Islet precursor cell (in vitro differentiated cells): ENCODE results near the gene UIMC1.
"Not testable (repeated sequence)": the region's sequence is repeated elsewhere in the genome, so short reads cannot be mapped to it uniquely, and the experiment has no call there.

Experiments
- DNase-seq: peaks from one replicate; pipeline ENCODE4 v3.0.0-alpha.2; 2018

The UIMC1 gene

GRCh38 chr5:177006265-177006972 is at the start of gene UIMC1:
Gene UIMC1, minus strand, starts transcription at chr5:177006779. Its CDS starts 24,164 bp downstream, at chr5:176982615.
- peak; percentile 97 for DNase-seq

GRCh38 chr5:177049285-177049684 is 42.7 kb upstream of the UIMC1 start:
- DNase-seq, result no peak

DNA sequence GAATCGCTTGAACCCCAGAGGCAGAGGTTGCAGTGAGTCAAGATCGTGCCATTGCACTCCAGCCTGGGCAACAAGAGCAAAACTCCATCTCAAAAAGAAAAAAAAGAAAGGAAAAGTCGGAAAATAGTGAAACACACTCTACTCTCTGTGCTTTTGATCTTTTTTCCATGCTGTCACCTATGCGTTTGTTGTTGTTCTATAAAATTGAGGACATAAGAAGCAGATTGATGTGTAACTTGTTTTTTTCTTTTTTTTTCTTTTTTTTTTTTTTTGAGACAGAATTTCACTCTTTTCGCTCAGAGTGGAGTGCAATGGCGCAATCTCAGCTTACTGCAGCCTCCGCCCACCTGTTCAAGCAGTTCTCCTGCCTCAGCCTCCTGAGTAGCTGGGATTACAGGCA is 42.0 kb upstream of the UIMC1 start:
- DNase-seq, result not testable (repeated sequence)

GRCh38 chr5:177045631-177046030 is 39.1 kb upstream of the UIMC1 start:
- no peak for DNase-seq

DNA sequence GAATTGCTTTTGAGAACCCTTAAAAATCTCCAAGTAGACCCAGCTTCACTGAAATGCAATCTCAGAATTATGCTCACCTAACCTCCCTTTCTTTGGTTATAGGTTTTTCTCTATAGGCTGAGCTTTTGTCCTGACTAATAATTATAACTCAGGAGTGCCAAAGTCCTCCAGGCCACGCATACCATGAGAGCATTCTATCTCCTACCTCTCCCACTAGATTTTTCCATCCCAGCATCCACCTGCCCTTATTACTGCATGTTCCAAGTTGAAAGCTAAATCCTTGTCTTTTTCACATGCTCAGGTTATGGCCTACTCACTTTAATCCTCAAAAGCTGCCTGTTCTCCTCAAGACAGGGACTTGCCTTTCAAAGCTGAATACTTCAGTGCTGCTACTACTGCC is 38.1 kb upstream of the UIMC1 start:
- DNase-seq, result no peak

- DNase-seq, result no peak
Observed at GRCh38 chr5:177043958-177044357, 37.4 kb upstream of the UIMC1 start.

GRCh38 chr5:177043114-177043513 is 36.5 kb upstream of the UIMC1 start:
- no peak for DNase-seq

DNA sequence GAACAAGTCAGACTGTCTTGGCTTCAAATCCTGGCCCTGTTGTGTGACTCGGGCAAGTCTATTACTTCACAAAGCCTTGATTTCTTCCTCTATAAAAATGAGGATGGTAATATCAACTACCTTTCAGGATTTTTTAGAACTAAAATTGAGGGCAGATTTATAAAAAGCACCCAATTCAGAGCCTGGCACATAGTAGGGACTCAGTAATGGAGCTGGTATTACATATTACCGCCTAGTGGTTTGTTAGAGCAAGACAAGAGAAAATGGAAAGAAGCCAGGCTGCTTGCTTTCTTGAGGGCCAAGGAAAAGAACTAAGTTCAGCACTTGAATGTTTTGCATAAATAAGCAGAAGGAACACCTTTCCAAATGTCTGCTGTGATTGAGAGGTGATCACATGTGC is 35.4 kb upstream of the UIMC1 start:
- no peak for DNase-seq

GRCh38 chr5:177040814-177041420 is 34.3 kb upstream of the UIMC1 start:
- no peak for DNase-seq

- no peak for DNase-seq
Observed at GRCh38 chr5:177036921-177037320, 30.3 kb upstream of the UIMC1 start.

DNA sequence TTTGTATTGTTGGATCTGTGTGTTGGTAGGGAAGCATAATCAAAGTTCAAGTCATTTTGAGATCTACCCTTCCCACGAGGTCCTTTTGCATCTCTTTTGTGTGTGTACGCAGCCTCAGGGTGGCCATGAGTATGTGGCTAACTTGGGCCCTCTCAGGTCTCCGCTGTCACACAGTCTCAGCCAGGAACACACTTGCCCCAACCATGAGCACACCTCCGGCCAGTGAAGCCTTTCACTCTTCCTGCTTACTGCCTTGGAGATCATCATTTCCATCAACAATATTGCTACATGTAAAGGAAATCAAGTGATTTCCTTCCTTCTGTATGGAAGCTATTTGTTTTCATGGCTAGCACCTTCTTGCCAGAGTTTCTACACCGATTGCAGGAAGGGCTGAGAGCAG is 29.9 kb upstream of the UIMC1 start:
- DNase-seq, result no peak

GRCh38 chr5:177035976-177036375 is 29.4 kb upstream of the UIMC1 start:
- DNase-seq, result no peak

DNA sequence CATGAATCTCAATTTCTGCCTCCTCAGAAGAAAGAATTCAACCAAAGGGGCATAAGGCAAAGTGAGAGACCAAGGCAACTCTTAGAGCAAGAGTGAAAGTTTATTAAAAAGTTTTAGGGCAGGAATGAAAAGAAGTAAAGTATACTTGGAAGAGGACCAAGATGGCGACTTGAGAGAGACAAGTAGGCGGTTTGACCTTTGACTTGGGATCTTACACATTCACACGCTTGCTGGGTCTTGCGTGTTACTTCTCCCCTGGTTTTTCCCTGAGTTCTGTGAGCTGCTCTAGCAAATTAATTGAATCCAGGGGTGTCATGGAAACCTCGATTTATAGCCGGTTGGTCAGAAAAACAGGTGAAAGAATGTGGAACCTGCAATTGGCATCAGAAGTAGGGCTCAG is 22.9 kb upstream of the UIMC1 start:
- no peak for DNase-seq

GRCh38 chr5:177027665-177028064 is 21.1 kb upstream of the UIMC1 start:
- no peak for DNase-seq

DNA sequence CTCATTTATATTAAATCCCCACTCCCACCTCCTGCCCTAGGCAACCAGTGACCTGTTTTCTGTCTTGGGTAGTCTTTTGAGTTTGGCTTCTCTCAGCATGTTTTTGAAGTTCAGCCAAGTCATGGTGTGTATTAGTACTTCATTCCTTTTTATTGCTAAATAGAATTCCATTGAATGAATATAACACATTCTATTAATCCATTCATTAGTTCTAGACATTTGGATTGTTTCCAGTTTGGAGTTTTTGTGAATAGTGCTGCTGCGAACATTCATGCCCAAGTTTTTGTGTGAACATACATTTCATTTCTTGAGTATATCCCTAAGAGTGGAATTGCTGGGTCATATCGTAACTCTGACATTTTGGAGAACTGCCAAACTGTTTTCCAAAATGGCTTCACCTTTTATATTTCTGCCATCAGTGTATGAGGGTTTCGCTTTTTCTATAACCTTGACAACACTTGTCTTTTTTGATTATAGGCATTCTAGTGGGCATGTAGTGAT is 18.6 kb upstream of the UIMC1 start:
- DNase-seq, result no peak

GRCh38 chr5:177024559-177024958 is 18.0 kb upstream of the UIMC1 start:
- DNase-seq, result no peak

DNA sequence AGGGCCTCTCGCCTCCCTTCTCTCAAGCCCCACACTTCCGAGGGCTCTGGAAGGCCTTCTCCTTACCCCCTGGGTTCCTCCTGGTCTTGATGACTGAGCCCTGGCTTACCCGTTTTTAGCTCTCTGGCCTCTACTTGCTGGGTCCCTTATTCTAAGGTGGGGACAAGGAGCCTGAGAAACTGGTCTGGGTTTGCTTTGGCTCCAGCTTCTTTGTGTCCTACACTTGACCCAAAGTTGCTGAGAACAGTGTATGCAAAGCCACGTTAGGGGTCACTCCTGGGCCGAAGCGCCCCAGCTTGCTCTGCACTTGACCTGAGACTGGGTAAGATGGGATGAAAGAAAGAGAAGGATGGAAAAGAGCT is 16.7 kb upstream of the UIMC1 start:
- DNase-seq, result peak; percentile 53

DNA sequence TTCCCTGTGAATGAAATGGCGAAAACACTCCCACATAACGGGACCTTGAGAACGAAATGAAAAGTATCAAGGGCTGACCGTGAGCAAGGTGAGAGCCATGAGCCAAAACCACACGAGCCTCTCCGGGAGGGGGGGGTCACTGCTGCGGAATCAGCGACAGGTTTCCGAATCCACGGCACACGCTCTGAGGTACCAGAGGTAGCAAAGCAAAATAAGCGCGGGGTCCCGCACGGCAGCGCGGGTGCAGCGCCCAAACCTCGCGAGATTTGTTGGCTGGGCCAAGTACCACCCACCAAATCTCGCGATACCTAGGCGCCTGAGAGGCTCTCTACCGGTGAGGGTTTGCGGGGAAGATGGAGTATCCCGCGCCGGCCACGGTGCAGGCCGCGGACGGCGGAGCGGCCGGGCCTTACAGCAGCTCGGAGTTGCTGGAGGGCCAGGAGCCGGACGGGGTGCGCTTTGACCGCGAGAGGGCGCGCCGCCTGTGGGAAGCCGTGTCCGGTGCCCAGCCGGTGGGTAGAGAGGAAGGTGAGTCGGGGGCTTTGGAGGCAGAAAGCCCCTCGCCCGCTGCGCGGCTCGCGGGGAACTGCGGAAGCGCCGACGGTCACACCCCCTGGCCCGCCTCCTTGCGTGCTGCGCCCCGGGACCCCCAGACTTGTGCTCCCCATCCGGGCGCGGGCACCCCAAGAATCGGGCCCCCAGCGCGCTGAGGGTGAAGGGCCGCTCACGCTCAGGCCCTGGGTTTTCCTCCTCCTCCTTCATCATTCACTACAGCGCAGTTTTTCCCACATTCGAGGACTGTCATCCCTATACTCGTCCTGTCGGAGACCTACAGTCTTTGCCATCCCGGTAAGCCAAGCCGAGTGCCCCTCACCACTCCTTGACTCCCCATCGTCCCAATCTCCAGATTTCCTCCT is 16.1 kb upstream of the UIMC1 start, which contains the start of gene ZNF346:
Gene ZNF346, plus strand, starts transcription at position 311 of the 917 bp plus-strand sequence. Its CDS starts 43 bp downstream, at position 354.
- peak; percentile 95 for DNase-seq

DNA sequence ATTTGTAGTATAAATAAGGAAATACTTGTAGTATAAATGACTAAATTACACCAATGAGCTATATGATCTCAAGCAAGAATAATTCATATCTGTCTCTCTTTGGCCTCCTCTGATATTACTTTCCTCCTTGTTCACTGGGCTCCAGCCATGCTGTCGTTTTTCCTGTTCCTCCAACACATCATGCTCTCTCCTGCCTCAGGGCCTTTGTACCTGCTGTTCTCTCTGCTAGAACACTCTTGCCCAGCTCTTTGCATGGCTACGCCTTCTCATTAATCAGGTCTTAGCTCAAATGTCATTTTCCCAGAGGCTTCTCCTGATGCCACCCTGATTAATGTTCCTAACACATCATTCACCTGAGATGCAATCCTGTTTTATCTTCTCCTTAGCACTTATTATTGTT is 13.5 kb upstream of the UIMC1 start:
- no peak for DNase-seq

DNA sequence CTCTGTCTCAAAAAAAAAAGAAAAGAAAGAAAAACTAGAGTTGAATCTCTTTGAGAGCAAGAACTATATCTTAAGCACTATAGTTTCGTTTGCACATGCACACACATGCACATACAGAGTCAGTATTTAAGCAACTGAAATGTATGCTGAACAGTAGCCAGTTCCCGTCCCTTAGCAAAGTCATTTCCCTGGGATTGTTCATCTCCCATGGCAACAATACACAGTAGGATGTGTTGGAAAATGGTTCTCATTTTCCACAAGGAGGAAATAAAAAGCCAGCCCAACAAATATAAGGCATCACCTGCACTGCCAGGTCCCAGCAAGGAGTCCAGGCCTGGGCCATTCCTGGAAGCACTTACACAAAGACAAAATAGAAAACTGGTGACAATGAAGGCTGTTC is 11.8 kb upstream of the UIMC1 start:
- no peak for DNase-seq

DNA sequence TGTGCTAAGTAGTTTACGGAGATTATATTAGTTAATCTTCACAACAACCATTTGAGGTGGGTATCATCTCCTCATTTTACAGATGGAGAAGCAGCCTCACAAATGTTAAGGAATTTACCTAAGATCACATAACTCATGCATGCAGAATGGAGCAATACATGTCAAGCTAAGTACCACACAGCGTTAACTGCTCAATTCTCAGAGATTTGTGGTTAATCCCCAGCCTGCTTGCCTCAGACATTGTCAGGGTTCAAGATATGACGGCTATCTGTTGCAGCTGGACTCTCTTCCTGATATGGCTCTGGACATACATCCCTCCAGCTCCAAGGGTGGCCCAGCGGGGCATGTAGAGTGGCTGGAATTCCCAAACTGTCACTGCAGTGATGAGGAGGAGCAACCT is 8.6 kb upstream of the UIMC1 start:
- no peak for DNase-seq

- DNase-seq, result no peak
Observed at GRCh38 chr5:177010153-177010552, 3.6 kb upstream of the UIMC1 start.

DNA sequence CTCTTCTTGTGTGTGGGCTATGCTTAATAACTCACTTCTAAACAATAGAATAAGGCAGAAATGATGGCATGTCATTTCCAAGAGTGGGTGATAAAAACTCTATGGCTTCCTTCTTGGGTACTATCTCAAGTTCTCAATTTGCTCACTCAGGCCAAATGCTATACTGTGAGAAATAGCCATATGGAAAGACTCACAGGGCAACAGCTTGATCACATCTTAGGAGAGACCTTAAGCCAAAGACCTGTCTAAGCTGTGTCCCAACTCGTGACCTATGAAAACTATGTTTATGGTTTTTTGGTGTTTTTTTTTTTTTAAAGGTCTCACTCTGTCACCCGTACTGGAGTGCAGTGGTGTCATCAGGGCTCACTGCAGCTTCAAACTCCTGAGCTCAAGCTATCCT is 2.1 kb upstream of the UIMC1 start:
- DNase-seq, result no peak
